HEK293 (cell line): ENCODE measurements around the gene ITGB2.

Experiments used
- CTCF ChIA-PET: fragments of 350-600 bp; formaldehyde crosslinking; extraction: SDS; loops from one replicate; lab custom pipeline; 2021; ENCODE audit warnings: antibody characterized with exemption; lab: Yijun Ruan, JAX
- POLR2A ChIA-PET: fragments of 300-600 bp; formaldehyde crosslinking; extraction: SDS; loops from one replicate; lab custom pipeline; 2020; ENCODE audit warnings: antibody characterized with exemption, inconsistent platforms; lab: Yijun Ruan, JAX
- H3K27ac ChIP-seq: fragments of 200-500 bp; sonication (Bioruptor generic); 2 replicates; pipeline ENCODE4 v1.5.1; 2014; ENCODE audit warnings: low read depth, low read length, control low read depth, inconsistent platforms; ENCODE audit errors: extremely low read depth
- H3K36me3 ChIP-seq, 2 experiments: fragments of 200-500 bp in 1 of 2; sonication (Bioruptor generic) in 1 of 2; 1 replicate in 1 of 2; 2 replicates in 1 of 2; pipeline ENCODE4 v1.5.1; 2014 to 2017; ENCODE audit warnings: inconsistent platforms in 2 of 2, low read length in 2 of 2; ENCODE audit not compliant: control insufficient read depth in 2 of 2, insufficient read depth in 1 of 2
- H3K4me1 ChIP-seq: fragments of 200-500 bp; sonication (Bioruptor generic); 2 replicates; pipeline ENCODE4 v1.5.1; 2014; ENCODE audit warnings: mild to moderate bottlenecking, low read length, inconsistent platforms; ENCODE audit not compliant: control insufficient read depth, insufficient read depth
- H3K4me3 ChIP-seq: 2 replicates; pipeline ENCODE4 v1.5.1; 2011; ENCODE audit warnings: low read depth, mild to moderate bottlenecking, control low read depth, low read length, moderate library complexity
- H3K9me3 ChIP-seq: fragments of 200-500 bp; sonication (Bioruptor generic); 2 replicates; pipeline ENCODE4 v1.5.1; 2014; ENCODE audit warnings: low read depth, low read length, inconsistent platforms; ENCODE audit not compliant: control insufficient read depth, insufficient read depth
- KLF16 ChIP-seq: fragments of 450-650 bp; formaldehyde crosslinking; IDR thresholded peaks from 2 replicates; pipeline ENCODE4 v1.5.1; 2017; ENCODE audit warnings: missing biosample characterization, missing genetic modification characterization
- SCRT2 ChIP-seq: fragments of 450-650 bp; formaldehyde crosslinking; IDR thresholded peaks from 2 replicates; pipeline ENCODE4 v1.5.1; 2016; ENCODE audit warnings: missing biosample characterization, missing genetic modification characterization
- ZNF112 ChIP-seq: fragments of 450-650 bp; formaldehyde crosslinking; IDR thresholded peaks from 2 replicates; pipeline ENCODE4 v1.5.0; 2017; ENCODE audit warnings: missing biosample characterization, missing genetic modification characterization
- ZNF624 ChIP-seq: fragments of 450-650 bp; formaldehyde crosslinking; IDR thresholded peaks from 2 replicates; pipeline ENCODE4 v1.5.1; 2017; ENCODE audit warnings: missing biosample characterization, missing genetic modification characterization
- ZNF664 ChIP-seq: fragments of 450-650 bp; formaldehyde crosslinking; IDR thresholded peaks from 2 replicates; pipeline ENCODE4 v1.5.1; 2016; ENCODE audit warnings: missing biosample characterization, missing genetic modification characterization
- TF ChIP-seq, protein P1 (sequence below): fragments of 450-650 bp; formaldehyde crosslinking; IDR thresholded peaks from 2 replicates; pipeline ENCODE4 v1.5.1; 2017; ENCODE audit warnings: missing biosample characterization, missing genetic modification characterization
- TF ChIP-seq, protein P2 (sequence below): fragments of 450-650 bp; formaldehyde crosslinking; IDR thresholded peaks from 2 replicates; pipeline ENCODE4 v1.5.0; 2017; ENCODE audit warnings: missing biosample characterization, missing genetic modification characterization, borderline replicate concordance
- TF ChIP-seq, protein P3 (sequence below): fragments of 450-650 bp; formaldehyde crosslinking; IDR thresholded peaks from 2 replicates; pipeline ENCODE4 v1.5.1; 2016; ENCODE audit warnings: missing biosample characterization, missing genetic modification characterization
- TF ChIP-seq, protein P4 (sequence below): fragments of 450-650 bp; formaldehyde crosslinking; IDR thresholded peaks from 2 replicates; pipeline ENCODE4 v1.5.1; 2016; ENCODE audit warnings: missing biosample characterization, missing genetic modification characterization
- TF ChIP-seq, protein P5 (sequence below): IDR thresholded peaks from 2 replicates; pipeline ENCODE4 v1.6.1; 2011; ENCODE audit warnings: mild to moderate bottlenecking, low read depth, low read length, borderline replicate concordance
- TF ChIP-seq, protein P6 (sequence below): fragments of 450-650 bp; formaldehyde crosslinking; IDR thresholded peaks from 2 replicates; pipeline ENCODE4 v1.5.1; 2016; ENCODE audit warnings: missing biosample characterization, missing genetic modification characterization

The ITGB2 gene

DNA sequence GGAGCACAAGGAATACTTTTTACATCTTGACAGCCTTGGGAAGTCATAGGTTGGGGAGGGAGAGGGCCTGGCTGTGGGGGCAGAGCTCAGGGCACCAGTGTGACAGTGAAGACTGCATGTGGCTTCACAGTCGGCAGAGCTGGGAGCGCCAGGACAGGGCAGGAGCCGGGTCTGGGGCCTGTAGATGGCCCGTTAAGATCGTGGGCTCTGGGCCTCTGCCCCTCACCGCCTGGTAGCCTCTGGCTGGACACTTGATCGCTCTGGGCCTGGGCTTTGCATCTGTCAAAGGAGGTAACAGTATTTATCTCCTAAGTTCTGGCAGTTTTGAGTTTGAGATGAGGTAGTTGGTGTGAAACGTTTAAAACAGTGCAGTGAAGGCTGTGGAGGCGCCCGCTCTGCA lies 23.9 kb upstream of the ITGB2 start:
- Histone ChIP-seq H3K36me3 (peaks cover 3 to 66% of the 10 kb centered on the region in 2 experiments; a peak in 2 of 3 replicates), H3K9me3 (no peaks in the 10 kb centered on the region), H3K4me1 (peaks cover 7% of the 10 kb centered on the region; the same call in 1 of the 2 replicates), H3K4me3 (no peak overlapping the region), H3K27ac (no peak overlapping the region)
- ChIA-PET CTCF (interaction anchor here (2.9 to 15.2 kb wide), 2 partner anchors 184 to 194 kb away, joined by 18 to 333 read pairs; no protein-coding TSS in a partner anchor), POLR2A (interaction anchor here (1.4 kb wide), 1 partner anchor 71 kb away, joined by 4 read pairs; the partner anchor contains the start of gene PTTG1IP)
- no peak for TF ChIP-seq KLF16 (tag by site-specific recombination)
- no peak for TF ChIP-seq ZNF664 (tag by site-specific recombination)
- TF ChIP-seq, protein P1, sequence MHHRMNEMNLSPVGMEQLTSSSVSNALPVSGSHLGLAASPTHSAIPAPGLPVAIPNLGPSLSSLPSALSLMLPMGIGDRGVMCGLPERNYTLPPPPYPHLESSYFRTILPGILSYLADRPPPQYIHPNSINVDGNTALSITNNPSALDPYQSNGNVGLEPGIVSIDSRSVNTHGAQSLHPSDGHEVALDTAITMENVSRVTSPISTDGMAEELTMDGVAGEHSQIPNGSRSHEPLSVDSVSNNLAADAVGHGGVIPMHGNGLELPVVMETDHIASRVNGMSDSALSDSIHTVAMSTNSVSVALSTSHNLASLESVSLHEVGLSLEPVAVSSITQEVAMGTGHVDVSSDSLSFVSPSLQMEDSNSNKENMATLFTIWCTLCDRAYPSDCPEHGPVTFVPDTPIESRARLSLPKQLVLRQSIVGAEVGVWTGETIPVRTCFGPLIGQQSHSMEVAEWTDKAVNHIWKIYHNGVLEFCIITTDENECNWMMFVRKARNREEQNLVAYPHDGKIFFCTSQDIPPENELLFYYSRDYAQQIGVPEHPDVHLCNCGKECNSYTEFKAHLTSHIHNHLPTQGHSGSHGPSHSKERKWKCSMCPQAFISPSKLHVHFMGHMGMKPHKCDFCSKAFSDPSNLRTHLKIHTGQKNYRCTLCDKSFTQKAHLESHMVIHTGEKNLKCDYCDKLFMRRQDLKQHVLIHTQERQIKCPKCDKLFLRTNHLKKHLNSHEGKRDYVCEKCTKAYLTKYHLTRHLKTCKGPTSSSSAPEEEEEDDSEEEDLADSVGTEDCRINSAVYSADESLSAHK (tag by site-specific recombination): no peak
- TF ChIP-seq, protein P2, sequence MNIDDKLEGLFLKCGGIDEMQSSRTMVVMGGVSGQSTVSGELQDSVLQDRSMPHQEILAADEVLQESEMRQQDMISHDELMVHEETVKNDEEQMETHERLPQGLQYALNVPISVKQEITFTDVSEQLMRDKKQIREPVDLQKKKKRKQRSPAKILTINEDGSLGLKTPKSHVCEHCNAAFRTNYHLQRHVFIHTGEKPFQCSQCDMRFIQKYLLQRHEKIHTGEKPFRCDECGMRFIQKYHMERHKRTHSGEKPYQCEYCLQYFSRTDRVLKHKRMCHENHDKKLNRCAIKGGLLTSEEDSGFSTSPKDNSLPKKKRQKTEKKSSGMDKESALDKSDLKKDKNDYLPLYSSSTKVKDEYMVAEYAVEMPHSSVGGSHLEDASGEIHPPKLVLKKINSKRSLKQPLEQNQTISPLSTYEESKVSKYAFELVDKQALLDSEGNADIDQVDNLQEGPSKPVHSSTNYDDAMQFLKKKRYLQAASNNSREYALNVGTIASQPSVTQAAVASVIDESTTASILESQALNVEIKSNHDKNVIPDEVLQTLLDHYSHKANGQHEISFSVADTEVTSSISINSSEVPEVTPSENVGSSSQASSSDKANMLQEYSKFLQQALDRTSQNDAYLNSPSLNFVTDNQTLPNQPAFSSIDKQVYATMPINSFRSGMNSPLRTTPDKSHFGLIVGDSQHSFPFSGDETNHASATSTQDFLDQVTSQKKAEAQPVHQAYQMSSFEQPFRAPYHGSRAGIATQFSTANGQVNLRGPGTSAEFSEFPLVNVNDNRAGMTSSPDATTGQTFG (tag by site-specific recombination): no peak
- TF ChIP-seq, protein P3, sequence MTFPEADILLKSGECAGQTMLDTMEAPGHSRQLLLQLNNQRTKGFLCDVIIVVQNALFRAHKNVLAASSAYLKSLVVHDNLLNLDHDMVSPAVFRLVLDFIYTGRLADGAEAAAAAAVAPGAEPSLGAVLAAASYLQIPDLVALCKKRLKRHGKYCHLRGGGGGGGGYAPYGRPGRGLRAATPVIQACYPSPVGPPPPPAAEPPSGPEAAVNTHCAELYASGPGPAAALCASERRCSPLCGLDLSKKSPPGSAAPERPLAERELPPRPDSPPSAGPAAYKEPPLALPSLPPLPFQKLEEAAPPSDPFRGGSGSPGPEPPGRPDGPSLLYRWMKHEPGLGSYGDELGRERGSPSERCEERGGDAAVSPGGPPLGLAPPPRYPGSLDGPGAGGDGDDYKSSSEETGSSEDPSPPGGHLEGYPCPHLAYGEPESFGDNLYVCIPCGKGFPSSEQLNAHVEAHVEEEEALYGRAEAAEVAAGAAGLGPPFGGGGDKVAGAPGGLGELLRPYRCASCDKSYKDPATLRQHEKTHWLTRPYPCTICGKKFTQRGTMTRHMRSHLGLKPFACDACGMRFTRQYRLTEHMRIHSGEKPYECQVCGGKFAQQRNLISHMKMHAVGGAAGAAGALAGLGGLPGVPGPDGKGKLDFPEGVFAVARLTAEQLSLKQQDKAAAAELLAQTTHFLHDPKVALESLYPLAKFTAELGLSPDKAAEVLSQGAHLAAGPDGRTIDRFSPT (tag by site-specific recombination): no peak
- TF ChIP-seq SCRT2: no peak
- TF ChIP-seq, protein P4, sequence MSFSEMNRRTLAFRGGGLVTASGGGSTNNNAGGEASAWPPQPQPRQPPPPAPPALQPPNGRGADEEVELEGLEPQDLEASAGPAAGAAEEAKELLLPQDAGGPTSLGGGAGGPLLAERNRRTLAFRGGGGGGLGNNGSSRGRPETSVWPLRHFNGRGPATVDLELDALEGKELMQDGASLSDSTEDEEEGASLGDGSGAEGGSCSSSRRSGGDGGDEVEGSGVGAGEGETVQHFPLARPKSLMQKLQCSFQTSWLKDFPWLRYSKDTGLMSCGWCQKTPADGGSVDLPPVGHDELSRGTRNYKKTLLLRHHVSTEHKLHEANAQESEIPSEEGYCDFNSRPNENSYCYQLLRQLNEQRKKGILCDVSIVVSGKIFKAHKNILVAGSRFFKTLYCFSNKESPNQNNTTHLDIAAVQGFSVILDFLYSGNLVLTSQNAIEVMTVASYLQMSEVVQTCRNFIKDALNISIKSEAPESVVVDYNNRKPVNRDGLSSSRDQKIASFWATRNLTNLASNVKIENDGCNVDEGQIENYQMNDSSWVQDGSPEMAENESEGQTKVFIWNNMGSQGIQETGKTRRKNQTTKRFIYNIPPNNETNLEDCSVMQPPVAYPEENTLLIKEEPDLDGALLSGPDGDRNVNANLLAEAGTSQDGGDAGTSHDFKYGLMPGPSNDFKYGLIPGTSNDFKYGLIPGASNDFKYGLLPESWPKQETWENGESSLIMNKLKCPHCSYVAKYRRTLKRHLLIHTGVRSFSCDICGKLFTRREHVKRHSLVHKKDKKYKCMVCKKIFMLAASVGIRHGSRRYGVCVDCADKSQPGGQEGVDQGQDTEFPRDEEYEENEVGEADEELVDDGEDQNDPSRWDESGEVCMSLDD: no peak
- TF ChIP-seq ZNF624 (tag by site-specific recombination): no peak
- no peak for TF ChIP-seq ZNF112 (tag by site-specific recombination)
- TF ChIP-seq, protein P5, sequence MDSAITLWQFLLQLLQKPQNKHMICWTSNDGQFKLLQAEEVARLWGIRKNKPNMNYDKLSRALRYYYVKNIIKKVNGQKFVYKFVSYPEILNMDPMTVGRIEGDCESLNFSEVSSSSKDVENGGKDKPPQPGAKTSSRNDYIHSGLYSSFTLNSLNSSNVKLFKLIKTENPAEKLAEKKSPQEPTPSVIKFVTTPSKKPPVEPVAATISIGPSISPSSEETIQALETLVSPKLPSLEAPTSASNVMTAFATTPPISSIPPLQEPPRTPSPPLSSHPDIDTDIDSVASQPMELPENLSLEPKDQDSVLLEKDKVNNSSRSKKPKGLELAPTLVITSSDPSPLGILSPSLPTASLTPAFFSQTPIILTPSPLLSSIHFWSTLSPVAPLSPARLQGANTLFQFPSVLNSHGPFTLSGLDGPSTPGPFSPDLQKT: no peak
- TF ChIP-seq, protein P6, sequence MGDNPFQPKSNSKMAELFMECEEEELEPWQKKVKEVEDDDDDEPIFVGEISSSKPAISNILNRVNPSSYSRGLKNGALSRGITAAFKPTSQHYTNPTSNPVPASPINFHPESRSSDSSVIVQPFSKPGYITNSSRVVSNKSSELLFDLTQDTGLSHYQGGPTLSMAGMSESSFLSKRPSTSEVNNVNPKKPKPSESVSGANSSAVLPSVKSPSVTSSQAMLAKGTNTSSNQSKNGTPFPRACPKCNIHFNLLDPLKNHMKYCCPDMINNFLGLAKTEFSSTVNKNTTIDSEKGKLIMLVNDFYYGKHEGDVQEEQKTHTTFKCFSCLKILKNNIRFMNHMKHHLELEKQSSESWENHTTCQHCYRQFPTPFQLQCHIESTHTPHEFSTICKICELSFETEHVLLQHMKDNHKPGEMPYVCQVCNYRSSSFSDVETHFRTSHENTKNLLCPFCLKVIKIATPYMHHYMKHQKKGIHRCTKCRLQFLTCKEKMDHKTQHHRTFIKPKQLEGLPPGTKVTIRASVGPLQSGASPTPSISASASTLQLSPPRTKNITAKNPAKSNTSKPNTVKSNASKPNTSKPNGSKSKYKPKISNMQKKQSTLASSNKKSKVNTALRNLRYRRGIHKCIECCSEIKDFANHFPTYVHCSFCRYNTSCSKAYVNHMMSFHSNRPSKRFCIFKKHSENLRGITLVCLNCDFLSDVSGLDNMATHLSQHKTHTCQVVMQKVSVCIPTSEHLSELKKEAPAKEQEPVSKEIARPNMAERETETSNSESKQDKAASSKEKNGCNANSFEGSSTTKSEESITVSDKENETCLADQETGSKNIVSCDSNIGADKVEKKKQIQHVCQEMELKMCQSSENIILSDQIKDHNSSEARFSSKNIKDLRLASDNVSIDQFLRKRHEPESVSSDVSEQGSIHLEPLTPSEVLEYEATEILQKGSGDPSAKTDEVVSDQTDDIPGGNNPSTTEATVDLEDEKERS (tag by site-specific recombination): no peak
